Neuronal stem cell (in vitro differentiated cells): ENCODE data around the gene ZNHIT2.
A peak's percentile ranks its signal among the peaks of the same experiment; 100 is the strongest.

Source experiments
- DNase-seq: peaks from one replicate; pipeline ENCODE4 v3.0.0-alpha.2; 2013; ENCODE audit warnings: low spot score
- H2AFZ ChIP-seq: one replicate; pipeline ENCODE4 v1.6.1; 2013; ENCODE audit warnings: mild to moderate bottlenecking, low read length, inconsistent platforms
- H2AK5ac ChIP-seq: 2 replicates; pipeline ENCODE4 v1.6.1; 2013; ENCODE audit warnings: low read depth, mild to moderate bottlenecking, inconsistent platforms, low read length, moderate library complexity, mixed read lengths
- H2BK120ac ChIP-seq: 2 replicates; pipeline ENCODE4 v1.6.1; 2013; ENCODE audit warnings: low read depth, mild to moderate bottlenecking, inconsistent platforms, low read length, moderate library complexity, mixed read lengths
- H2BK12ac ChIP-seq: one replicate; pipeline ENCODE4 v1.6.1; 2013; ENCODE audit warnings: low read length, inconsistent platforms
- H2BK15ac ChIP-seq: 2 replicates; pipeline ENCODE4 v1.6.1; 2013; ENCODE audit warnings: mild to moderate bottlenecking, low read length, inconsistent platforms, mixed read lengths
- H2BK5ac ChIP-seq: one replicate; pipeline ENCODE4 v1.6.1; 2013; ENCODE audit warnings: inconsistent platforms, mild to moderate bottlenecking, low read length, moderate library complexity
- H3K14ac ChIP-seq: one replicate; pipeline ENCODE4 v1.6.1; 2013; ENCODE audit warnings: low read length, inconsistent platforms
- H3K18ac ChIP-seq: 2 replicates; pipeline ENCODE4 v1.6.1; 2013; ENCODE audit warnings: low read length, inconsistent platforms
- H3K23ac ChIP-seq: 2 replicates; pipeline ENCODE4 v1.6.1; 2013; ENCODE audit warnings: low read depth, mild to moderate bottlenecking, mixed read lengths, low read length, inconsistent platforms; ENCODE audit not compliant: poor library complexity
- H3K27ac ChIP-seq: replicated peaks from 3 replicates; pipeline ENCODE4 v1.5.1; 2013; ENCODE audit warnings: low read length, inconsistent platforms
- H3K27me3 ChIP-seq, 3 experiments: 2 replicates each; pipeline ENCODE4 v1.6.1; 2013; ENCODE audit warnings: low read length in 3 of 3, mild to moderate bottlenecking in 2 of 3, inconsistent platforms in 1 of 3, low read depth in 1 of 3, mixed read lengths in 1 of 3, moderate library complexity in 1 of 3; ENCODE audit not compliant: control insufficient read depth in 3 of 3, insufficient read depth in 3 of 3
- H3K36me3 ChIP-seq, 2 donors: replicated peaks in 1 of 2; 2 replicates each; pipeline ENCODE4 v1.6.1; 2013; ENCODE audit warnings: low read length in 2 of 2; ENCODE audit not compliant: control insufficient read depth in 2 of 2, insufficient read depth in 2 of 2
- H3K4ac ChIP-seq: 2 replicates; pipeline ENCODE4 v1.6.1; 2013; ENCODE audit warnings: inconsistent platforms, mild to moderate bottlenecking, low read length, moderate library complexity
- H3K4me1 ChIP-seq, 2 donors: 1 replicate in 1 of 2; 2 replicates in 1 of 2; pipeline ENCODE4 v1.6.1; 2013; ENCODE audit warnings: low read length in 2 of 2, low read depth in 1 of 2; ENCODE audit not compliant: control insufficient read depth in 2 of 2, insufficient read depth in 1 of 2
- H3K4me2 ChIP-seq: one replicate; pipeline ENCODE4 v1.6.1; 2013; ENCODE audit warnings: mild to moderate bottlenecking, low read length, inconsistent platforms; ENCODE audit not compliant: insufficient read depth, poor library complexity, severe bottlenecking
- H3K4me3 ChIP-seq, 2 donors: 2 replicates each; pipeline ENCODE4 v1.5.1; 2013; ENCODE audit warnings: low read length in 2 of 2, mild to moderate bottlenecking in 2 of 2, inconsistent platforms in 1 of 2, moderate library complexity in 1 of 2
- H3K79me1 ChIP-seq: one replicate; pipeline ENCODE4 v1.6.1; 2013; ENCODE audit warnings: low read depth, mild to moderate bottlenecking, inconsistent platforms, low read length, moderate library complexity
- H3K9ac ChIP-seq: one replicate; pipeline ENCODE4 v1.6.1; 2013; ENCODE audit warnings: mild to moderate bottlenecking, low read depth, low read length, inconsistent platforms; ENCODE audit not compliant: poor library complexity
- H3K9me3 ChIP-seq, 2 donors: replicated peaks in 1 of 2; 2 replicates each; pipeline versions ENCODE3 to v1.6.1; 2013; ENCODE audit warnings: low read length in 2 of 2, mild to moderate bottlenecking in 2 of 2, inconsistent platforms in 1 of 2, low read depth in 1 of 2, mixed read lengths in 1 of 2, moderate library complexity in 1 of 2; ENCODE audit not compliant: control insufficient read depth in 2 of 2, insufficient read depth in 1 of 2
- H4K8ac ChIP-seq: one replicate; pipeline ENCODE4 v1.6.1; 2013; ENCODE audit warnings: low read depth, mild to moderate bottlenecking, inconsistent platforms, low read length, moderate library complexity
- H4K91ac ChIP-seq: one replicate; pipeline ENCODE4 v1.6.1; 2013; ENCODE audit warnings: low read length, low read depth, mild to moderate bottlenecking, inconsistent platforms; ENCODE audit not compliant: poor library complexity
- WGBS, 2 donors: extraction: QIAGEN DNeasy Blood & Tissue Kit; methylation state at CpG; one replicate each; pipeline ENCODE4 v1.1.7; 2013; ENCODE audit warnings: missing lambda C conversion rate in 2 of 2, mixed read lengths in 1 of 2; ENCODE audit not compliant: insufficient read length in 2 of 2, insufficient replicate concordance in 1 of 2; ENCODE audit errors: extremely low coverage in 2 of 2; 5-methylcytosine and 5-hydroxymethylcytosine counted together

ZNHIT2 gene

DNA sequence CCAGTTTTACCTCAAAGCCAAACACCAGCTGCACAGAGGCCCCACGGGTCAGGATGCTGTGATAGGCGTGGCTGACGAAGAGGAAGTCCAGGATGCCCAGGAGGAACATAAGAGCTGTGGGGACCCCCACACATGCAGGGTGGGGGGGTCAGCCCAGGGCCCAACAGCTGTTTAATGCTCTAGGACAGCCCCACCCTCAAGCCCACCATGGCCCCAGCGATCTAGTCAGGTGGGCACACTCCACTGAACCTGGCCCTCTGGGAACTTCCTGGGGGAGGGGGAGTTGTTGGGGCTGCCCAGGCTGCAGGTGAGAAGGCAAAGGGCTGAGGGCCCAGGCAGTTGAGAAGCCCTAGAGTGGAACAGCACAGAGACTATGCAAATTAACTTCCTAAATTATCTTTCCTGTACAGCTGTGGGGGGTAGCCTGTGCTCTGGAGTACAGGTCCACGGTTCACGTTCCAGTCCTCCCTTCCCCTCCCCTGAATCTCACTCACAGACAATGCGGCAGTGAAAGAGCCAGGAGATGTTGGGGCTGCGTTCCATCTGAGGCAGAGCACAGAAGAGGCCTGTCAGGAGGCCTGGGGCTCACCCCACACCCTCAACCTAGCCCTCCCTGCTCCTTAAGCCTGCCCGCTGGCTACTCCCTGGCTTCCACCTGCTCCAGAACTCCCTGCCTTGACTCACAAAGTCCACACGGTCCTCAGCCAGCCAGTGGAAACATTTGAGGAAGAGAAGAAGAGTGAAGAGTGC, 14.9 kb upstream of the ZNHIT2 start:
- Histone ChIP-seq H3K27ac (no peak overlapping the region), H3K4ac (no peak overlapping the region), H3K4me2 (no peak overlapping the region), H3K9ac (peak overlapping the region; percentile 12), H2BK5ac (no peak overlapping the region), H4K91ac (no peak overlapping the region), H2BK12ac (no peak overlapping the region), H3K23ac (peak overlapping the region; percentile 60), H3K27me3 (no peaks in the 10 kb centered on the region), H3K4me3 (peak overlapping the region in 1 of 2 donors; percentile 79), H3K4me1 (peaks cover 9 to 13% of the 10 kb centered on the region in 2 donors), H2BK15ac (no peak overlapping the region), H4K8ac (no peak overlapping the region), H3K36me3 (peaks cover 49 to 53% of the 10 kb centered on the region in 2 donors), H3K79me1 (peaks cover 18% of the 10 kb centered on the region), H2BK120ac (no peak overlapping the region), H3K18ac (no peak overlapping the region), H3K14ac (no peak overlapping the region), H2AFZ (no peak overlapping the region), H2AK5ac (no peak overlapping the region), H3K9me3 (no peaks in the 10 kb centered on the region)
- no peak for DNase-seq
- WGBS, 2 donors = no CpG with 5 or more reads among the region's 10 CpGs

DNA sequence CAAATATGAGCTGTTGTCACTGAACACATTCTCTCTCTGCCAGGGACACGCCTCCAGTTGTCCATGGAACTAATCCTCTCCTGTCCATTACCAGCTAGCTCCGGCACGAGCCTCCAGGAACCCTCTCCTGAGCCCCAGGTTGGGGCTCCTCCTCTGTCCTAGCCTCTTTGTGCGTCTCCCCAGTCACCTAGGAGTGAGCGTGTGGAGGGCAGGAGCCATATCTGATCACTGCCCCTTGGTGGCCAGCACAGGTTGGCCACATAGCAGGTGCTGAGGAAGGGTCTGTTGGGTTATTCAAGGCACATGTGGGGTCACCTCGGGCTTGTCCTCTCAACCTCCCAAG, 14.4 kb upstream of the ZNHIT2 start:
- Histone ChIP-seq H3K18ac (no peak overlapping the region), H3K27ac (no peak overlapping the region), H3K9me3 (no peaks in the 10 kb centered on the region), H3K4me3 (no peak overlapping the region), H2BK12ac (no peak overlapping the region), H3K36me3 (peaks cover 53 to 58% of the 10 kb centered on the region in 2 donors), H2BK5ac (no peak overlapping the region), H3K4ac (no peak overlapping the region), H3K23ac (peak overlapping the region; percentile 45), H3K79me1 (peaks cover 18% of the 10 kb centered on the region), H3K4me1 (peaks cover 9 to 13% of the 10 kb centered on the region in 2 donors), H3K14ac (no peak overlapping the region), H4K8ac (no peak overlapping the region), H2BK120ac (no peak overlapping the region), H3K27me3 (no peaks in the 10 kb centered on the region), H2AK5ac (no peak overlapping the region), H4K91ac (no peak overlapping the region), H2BK15ac (no peak overlapping the region), H3K4me2 (no peak overlapping the region), H3K9ac (no peak overlapping the region), H2AFZ (no peak overlapping the region)
- WGBS, 2 donors = no CpG with 5 or more reads among the region's 6 CpGs
- no peak for DNase-seq

DNA sequence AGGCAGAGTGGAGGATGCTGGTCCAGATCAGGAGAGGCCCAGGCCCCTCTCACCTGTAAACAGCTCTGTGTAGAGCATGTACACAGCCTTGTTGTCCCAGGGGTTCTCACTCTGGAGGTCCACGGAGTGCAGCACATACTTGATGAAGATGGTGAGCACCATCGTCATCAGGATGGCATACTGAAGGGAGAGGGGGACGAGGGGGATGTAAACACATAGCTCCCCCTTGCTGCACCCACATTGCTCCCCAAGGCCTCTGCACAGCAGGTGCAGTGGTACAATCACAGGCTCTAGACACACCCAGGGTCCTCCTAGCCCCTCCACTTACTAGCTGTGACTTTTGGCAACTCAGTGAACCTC, 13.9 kb upstream of the ZNHIT2 start:
- H3K9me3 ChIP-seq = no peaks in the 10 kb centered on the region
- no peak overlapping the region for H2BK15ac ChIP-seq
- peaks cover 18% of the 10 kb centered on the region for H3K79me1 ChIP-seq
- no peak overlapping the region for H2BK12ac ChIP-seq
- H3K4me3 ChIP-seq = no peak overlapping the region
- no peak overlapping the region for H2BK5ac ChIP-seq
- peaks cover 9 to 13% of the 10 kb centered on the region in 2 donors for H3K4me1 ChIP-seq
- H3K36me3 ChIP-seq = peaks cover 57 to 63% of the 10 kb centered on the region in 2 donors
- H2BK120ac ChIP-seq = no peak overlapping the region
- H3K14ac ChIP-seq = no peak overlapping the region
- WGBS, 2 donors = no CpG with 5 or more reads among the region's 3 CpGs
- no peak overlapping the region for H3K4me2 ChIP-seq
- H3K23ac ChIP-seq = no peak overlapping the region
- no peak for DNase-seq
- H4K91ac ChIP-seq = no peak overlapping the region
- no peak overlapping the region for H2AFZ ChIP-seq
- H3K4ac ChIP-seq = no peak overlapping the region
- H4K8ac ChIP-seq = no peak overlapping the region
- H3K27ac ChIP-seq = no peak overlapping the region
- H3K9ac ChIP-seq = no peak overlapping the region
- H2AK5ac ChIP-seq = no peak overlapping the region
- H3K18ac ChIP-seq = no peak overlapping the region
- no peaks in the 10 kb centered on the region for H3K27me3 ChIP-seq

DNA sequence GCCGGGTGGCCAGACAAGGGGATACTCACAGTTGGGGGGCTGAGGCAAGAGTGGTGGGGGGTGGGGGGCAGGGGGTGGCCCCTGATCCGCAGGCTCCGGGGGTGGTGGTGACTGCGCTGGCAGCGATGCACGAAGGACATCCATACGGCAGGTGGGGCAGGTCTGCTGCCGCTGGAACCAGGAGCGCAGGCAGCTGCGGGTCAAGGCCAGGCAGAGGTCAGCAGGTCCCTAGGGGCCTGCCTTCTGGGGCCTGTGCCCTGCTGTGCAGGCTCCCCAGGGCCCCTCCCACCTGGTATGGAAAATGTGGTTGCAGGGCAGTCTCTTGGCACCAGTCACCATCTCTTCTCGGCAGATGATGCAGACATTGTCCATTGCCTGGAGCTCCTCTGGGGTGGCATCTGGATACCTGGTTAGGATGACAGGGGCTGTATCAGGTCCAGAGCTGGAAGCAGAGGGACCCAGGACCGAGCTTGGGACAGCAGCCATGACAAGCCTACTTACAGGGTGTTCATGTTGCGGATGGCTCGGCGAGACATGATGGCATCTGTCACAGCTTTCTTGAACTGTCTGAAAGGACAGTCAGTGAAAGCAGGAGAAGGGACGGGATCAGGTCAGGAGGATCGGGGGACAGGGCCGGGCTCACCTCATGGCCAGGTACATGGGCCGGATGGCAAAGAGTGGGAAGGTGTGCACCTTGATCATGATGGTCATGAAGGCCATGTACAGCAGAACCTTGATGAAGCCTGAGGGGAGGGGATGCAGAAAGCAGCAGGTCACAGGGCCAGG, 13.3 kb upstream of the ZNHIT2 start:
- H3K79me1 ChIP-seq = peaks cover 18% of the 10 kb centered on the region
- H3K27me3 ChIP-seq = no peaks in the 10 kb centered on the region
- no peak overlapping the region for H2AFZ ChIP-seq
- no peaks in the 10 kb centered on the region for H3K9me3 ChIP-seq
- no peak overlapping the region for H3K14ac ChIP-seq
- DNase-seq = no peak
- no peak overlapping the region for H4K8ac ChIP-seq
- no peak overlapping the region for H3K4ac ChIP-seq
- no peak overlapping the region for H4K91ac ChIP-seq
- H3K4me2 ChIP-seq = no peak overlapping the region
- H2BK12ac ChIP-seq = no peak overlapping the region
- H3K18ac ChIP-seq = no peak overlapping the region
- H3K4me1 ChIP-seq = peaks cover 9 to 12% of the 10 kb centered on the region in 2 donors
- H3K9ac ChIP-seq = no peak overlapping the region
- H2BK120ac ChIP-seq = no peak overlapping the region
- H3K23ac ChIP-seq = no peak overlapping the region
- no peak overlapping the region for H3K4me3 ChIP-seq
- H2BK15ac ChIP-seq = no peak overlapping the region
- no peak overlapping the region for H2BK5ac ChIP-seq
- H2AK5ac ChIP-seq = no peak overlapping the region
- H3K36me3 ChIP-seq = peaks cover 60 to 68% of the 10 kb centered on the region in 2 donors
- WGBS, 2 donors = no CpG with 5 or more reads among the region's 19 CpGs
- H3K27ac ChIP-seq = no peak overlapping the region
